HL-60 (cell line): ENCODE data around the gene RHOH.

Experiments
- DNase-seq, 2 experiments: peaks; one replicate each; pipeline ENCODE4 v3.0.0-alpha.2; 2010 to 2020; ENCODE audit warnings: low read depth in 1 of 2, low spot score in 1 of 2
- H3K27ac ChIP-seq: fragments of 250-450 bp; sonication (Bioruptor Pico); replicated peaks from 2 replicates; pipeline ENCODE4 v1.5.1; 2020; ENCODE audit warnings: mild to moderate bottlenecking, moderate library complexity
- H3K27me3 ChIP-seq: fragments of 250-450 bp; sonication (Bioruptor Pico); 2 replicates; pipeline ENCODE4 v1.5.1; 2021; ENCODE audit warnings: mild to moderate bottlenecking, moderate library complexity; ENCODE audit not compliant: insufficient read depth, poor library complexity, severe bottlenecking
- H3K4me3 ChIP-seq: replicated peaks from 2 replicates; pipeline ENCODE4 v1.5.1; 2011; ENCODE audit warnings: mild to moderate bottlenecking, control low read depth, low read length; ENCODE audit not compliant: insufficient read depth
- CTCF ChIP-seq: IDR thresholded peaks from one replicate; pipeline ENCODE4 v1.5.1; 2011; ENCODE audit warnings: low read length, control low read depth, inconsistent platforms; ENCODE audit not compliant: insufficient read depth
- GABPA ChIP-seq: IDR thresholded peaks from 2 replicates; pipeline ENCODE4 v1.6.1; 2012; ENCODE audit warnings: low read depth
- POLR2AphosphoS5 ChIP-seq: IDR thresholded peaks from 2 replicates; pipeline ENCODE4 v1.6.1; 2012; ENCODE audit warnings: low read depth
- SPI1 ChIP-seq: IDR thresholded peaks from 2 replicates; pipeline ENCODE4 v1.6.1; 2012; ENCODE audit warnings: low read depth, mild to moderate bottlenecking, borderline replicate concordance
- TF ChIP-seq, protein P1 (sequence below): IDR thresholded peaks from 2 replicates; pipeline ENCODE4 v1.6.1; 2012; ENCODE audit warnings: low read depth; ENCODE audit not compliant: insufficient replicate concordance

The RHOH gene

DNA sequence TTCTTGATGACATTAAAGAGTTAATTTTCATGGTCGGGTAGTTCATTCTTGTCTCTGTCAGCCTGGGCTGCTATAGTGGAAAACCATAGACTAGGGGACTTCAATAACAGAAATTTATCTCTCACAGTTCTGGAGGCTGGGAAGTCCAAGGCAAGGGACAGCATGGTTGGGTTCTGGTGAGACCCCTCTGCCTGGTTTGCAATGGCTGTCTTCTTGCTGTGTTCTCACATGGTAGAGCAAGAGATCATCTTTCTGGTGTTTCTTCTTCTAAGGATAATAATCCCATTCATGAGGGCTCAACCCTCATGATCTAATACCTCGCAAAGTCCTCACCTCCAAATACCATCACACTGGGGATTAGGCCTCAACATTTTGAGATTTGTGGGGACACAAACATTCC is 50.1 kb downstream of the RHOH start:
- DNase-seq, result no peak
- Histone ChIP-seq H3K27ac (peak overlapping the region; percentile 8; the same call in 1 of the 2 replicates), H3K27me3 (no peaks in the 10 kb centered on the region), H3K4me3 (no peak overlapping the region)
- TF ChIP-seq GABPA (no peak), CTCF (no peak), POLR2AphosphoS5 (no peak), SPI1 (no peak)
- TF ChIP-seq, protein P1, sequence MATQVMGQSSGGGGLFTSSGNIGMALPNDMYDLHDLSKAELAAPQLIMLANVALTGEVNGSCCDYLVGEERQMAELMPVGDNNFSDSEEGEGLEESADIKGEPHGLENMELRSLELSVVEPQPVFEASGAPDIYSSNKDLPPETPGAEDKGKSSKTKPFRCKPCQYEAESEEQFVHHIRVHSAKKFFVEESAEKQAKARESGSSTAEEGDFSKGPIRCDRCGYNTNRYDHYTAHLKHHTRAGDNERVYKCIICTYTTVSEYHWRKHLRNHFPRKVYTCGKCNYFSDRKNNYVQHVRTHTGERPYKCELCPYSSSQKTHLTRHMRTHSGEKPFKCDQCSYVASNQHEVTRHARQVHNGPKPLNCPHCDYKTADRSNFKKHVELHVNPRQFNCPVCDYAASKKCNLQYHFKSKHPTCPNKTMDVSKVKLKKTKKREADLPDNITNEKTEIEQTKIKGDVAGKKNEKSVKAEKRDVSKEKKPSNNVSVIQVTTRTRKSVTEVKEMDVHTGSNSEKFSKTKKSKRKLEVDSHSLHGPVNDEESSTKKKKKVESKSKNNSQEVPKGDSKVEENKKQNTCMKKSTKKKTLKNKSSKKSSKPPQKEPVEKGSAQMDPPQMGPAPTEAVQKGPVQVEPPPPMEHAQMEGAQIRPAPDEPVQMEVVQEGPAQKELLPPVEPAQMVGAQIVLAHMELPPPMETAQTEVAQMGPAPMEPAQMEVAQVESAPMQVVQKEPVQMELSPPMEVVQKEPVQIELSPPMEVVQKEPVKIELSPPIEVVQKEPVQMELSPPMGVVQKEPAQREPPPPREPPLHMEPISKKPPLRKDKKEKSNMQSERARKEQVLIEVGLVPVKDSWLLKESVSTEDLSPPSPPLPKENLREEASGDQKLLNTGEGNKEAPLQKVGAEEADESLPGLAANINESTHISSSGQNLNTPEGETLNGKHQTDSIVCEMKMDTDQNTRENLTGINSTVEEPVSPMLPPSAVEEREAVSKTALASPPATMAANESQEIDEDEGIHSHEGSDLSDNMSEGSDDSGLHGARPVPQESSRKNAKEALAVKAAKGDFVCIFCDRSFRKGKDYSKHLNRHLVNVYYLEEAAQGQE, result no peak

DNA sequence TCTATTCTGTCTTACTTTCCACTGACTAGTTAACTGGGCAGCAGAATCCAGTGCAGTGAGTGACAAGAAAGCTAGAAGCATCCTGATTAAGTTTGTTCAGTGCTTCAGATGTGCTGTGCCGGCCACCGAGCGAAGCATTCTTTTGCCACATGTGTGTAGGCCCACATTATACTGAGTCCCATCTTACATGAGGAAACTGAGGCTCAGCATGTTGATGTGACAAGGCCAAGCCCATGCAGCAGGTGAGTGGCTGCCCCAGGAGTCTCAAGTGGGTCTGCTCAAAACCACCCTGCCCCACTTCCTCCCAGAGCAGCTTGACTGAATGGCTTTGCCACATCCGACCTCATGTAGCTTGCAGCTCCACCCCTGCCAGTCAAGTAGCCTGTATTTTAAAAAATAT is 50.5 kb downstream of the RHOH start:
- Histone ChIP-seq H3K4me3 (no peak overlapping the region), H3K27ac (peak overlapping the region; percentile 8; the same call in 1 of the 2 replicates)
- TF ChIP-seq CTCF (no peak), SPI1 (peak; percentile 82)

GRCh38 chr4:40251366-40251765 is 54.5 kb downstream of the RHOH start:
- Histone ChIP-seq H3K27ac (no peak overlapping the region), H3K27me3 (no peaks in the 10 kb centered on the region), H3K4me3 (no peak overlapping the region)
- TF ChIP-seq POLR2AphosphoS5, result no peak
- no peak for TF ChIP-seq GABPA
- no peak for TF ChIP-seq SPI1
- no peak for DNase-seq

More for the DNA sequence above, 50.5 kb downstream of the RHOH start:
- DNase-seq, result peak in 1 of 2 experiments; percentile 80
- H3K27me3 ChIP-seq, result no peaks in the 10 kb centered on the region

DNA sequence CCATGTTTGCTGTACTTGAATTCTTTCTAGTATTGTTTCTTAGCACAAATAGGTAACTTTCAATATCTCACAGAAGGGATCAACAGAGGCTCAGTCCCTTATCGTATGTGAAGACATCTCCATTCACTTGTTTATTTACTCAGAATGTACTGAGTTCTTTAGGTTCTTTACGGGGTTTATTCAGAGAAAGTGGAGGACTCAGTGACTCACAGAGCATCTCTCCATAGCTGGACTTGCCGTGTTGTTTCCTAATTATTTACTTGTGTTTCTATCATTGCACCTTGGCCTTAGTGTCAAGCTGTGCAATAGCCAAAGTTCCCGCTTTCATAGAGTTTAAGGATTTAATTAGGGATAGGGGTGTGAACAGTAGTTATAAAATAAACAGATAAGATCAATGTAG is 57.1 kb downstream of the RHOH start:
- TF ChIP-seq CTCF (no peak), POLR2AphosphoS5 (no peak), SPI1 (no peak), GABPA (no peak)
- TF ChIP-seq, protein P1, result no peak
- Histone ChIP-seq H3K27ac (no peak overlapping the region), H3K27me3 (no peaks in the 10 kb centered on the region), H3K4me3 (no peak overlapping the region)
- DNase-seq, result no peak
